TTC549 (cell line): ENCODE data around the gene DPEP2.
"Not testable (repeated sequence)": the region's sequence is repeated elsewhere in the genome, so short reads cannot be mapped to it uniquely, and the experiment has no call there.

Experiments used
- FAIRE-seq: peaks from 2 replicates; lab custom pipeline; 2012; peaks lifted over from hg19 to GRCh38; lab: Jason Lieb, UNC

DPEP2 gene, protein sequence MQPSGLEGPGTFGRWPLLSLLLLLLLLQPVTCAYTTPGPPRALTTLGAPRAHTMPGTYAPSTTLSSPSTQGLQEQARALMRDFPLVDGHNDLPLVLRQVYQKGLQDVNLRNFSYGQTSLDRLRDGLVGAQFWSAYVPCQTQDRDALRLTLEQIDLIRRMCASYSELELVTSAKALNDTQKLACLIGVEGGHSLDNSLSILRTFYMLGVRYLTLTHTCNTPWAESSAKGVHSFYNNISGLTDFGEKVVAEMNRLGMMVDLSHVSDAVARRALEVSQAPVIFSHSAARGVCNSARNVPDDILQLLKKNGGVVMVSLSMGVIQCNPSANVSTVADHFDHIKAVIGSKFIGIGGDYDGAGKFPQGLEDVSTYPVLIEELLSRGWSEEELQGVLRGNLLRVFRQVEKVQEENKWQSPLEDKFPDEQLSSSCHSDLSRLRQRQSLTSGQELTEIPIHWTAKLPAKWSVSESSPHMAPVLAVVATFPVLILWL

DNA sequence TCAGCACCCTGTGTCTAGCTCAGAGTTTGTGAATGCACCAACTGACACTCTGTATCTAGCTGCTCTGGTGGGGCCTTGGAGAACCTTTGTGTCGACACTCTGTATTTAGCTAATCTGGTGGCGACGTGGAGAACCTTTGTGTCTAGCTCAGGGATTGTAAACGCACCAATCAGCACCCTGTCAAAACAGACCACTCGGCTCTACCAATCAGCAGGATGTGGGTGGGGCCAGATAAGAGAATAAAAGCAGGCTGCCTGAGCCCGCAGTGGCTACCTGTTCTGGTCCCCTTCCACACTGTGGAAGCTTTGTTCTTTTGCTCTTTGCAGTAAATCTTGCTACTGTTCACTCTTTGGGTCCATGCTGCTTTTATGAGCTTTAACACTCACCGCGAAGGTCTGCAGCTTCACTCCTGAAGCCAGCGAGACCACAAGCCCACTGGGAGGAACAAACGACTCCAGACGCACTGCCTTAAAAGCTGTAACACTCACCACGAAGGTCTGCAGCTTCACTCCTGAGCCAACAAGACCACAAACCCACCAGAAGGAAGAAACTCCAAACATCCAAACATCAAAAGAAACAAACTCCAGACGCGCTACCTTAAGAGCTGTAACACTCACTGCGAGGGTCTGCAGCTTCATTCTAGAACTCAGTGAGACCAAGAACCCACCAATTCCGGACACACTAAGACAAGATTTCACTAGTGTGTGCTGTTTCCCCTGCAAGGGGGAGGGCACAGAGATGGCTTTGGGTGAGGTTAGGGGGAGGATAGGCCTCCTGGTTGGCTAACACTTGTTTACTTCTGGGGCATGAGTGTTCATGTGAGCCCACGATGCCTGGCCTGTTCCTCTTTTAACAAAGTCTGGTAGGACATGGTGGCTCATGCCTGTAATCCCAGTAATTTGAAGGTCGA is at the start of gene DPEP2:
TSS of gene DPEP2 (minus strand) at position 706 of the 910 bp plus-strand sequence. CDS start 6,272 bp downstream, outside the sequence.
- not testable (repeated sequence) for FAIRE-seq

DNA sequence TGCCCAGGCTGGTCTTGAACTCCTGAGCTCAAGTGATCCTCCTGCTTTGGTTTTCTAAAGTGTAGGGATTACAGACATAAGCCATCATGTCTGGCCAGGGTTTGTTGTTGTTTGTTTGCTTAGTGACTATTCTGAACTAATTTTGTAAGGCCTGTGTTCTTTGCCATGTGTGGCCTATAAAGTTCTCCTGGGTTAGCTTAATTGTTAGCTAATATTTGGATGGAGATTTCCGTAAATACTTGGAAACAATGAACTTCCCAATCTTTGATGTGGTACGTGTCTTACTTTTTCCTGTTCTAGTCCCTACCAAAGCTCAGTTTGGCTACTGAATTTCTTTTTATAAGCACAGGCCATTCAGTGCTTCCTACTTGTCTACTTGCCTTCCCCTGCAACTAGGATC is 48.7 kb upstream of the DPEP2 start:
- no peak for FAIRE-seq

DNA sequence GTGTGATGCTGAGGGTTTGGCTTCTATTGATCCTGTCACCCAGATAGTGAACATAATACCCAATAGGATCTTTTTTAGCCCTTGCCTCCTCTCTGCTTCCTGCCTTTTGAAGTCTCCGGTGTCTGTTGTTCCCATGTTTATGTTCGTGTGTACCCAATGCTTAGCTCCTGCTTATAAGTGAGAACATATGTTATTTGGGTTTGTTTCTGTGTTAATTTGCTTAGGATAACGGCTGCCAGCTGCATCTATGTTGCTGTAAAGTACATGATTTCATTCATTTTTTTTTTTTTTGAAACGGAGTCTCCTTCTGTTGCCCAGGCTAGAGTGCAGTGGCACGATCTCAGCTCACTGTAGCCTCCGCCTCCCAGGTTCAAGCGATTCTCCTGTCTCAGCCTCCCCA is 46.8 kb upstream of the DPEP2 start:
- no peak for FAIRE-seq

DNA sequence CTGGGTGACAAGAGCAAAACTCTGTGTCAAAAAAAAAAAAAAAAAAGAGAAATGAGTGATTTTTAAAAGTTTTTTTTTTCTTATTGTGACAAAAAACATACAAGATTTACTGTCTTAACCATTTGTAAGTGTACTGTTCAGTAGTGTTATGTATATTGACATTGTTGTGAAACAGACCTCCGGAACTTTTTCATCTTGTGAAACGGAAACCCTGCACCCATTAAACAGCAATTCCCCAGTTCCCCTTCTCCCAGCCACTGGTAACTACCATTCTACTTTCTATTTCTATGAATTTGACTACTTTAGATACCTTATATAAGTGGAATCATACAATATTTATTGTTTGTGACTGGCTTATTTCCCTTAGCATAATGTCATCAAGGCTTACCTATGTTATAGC is 42.5 kb upstream of the DPEP2 start:
- no peak for FAIRE-seq

DNA sequence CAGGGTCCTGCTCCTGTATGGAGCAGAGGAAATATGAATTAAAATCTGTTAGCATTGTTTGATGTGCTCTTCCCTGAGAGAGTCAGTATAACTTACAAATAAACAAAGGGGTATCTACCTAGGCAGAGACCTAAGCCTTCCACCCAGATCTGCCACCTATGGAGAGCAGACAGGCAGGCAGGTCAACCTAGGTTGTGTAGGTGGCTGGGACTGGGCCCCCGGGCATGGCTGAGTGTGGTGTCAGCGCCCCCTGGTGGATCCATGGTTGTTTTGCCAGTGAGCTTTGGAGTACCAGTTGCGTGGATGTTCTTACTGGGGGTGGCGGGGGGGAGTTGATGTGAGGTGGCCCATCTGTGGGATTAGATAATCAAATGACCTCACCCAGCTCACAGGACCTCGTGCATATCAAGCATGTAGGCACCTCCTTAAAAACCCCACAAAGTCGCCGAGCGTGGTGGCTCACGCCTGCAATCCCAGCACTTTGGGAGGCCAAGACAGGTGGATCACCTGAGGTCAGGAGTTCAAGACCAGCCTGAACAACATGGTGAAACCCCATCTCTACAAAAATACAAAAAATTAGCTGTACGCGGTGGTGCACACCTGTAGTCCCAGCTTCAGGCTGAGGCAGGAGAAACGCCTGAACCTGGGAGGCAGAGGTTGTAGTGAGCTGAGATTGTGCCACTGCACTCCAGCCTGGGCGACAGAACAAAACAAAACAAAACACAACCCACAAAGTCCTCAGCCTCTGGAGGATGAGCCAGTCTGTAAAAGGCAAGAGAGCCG is 41.4 kb upstream of the DPEP2 start:
- FAIRE-seq, result no peak

DNA sequence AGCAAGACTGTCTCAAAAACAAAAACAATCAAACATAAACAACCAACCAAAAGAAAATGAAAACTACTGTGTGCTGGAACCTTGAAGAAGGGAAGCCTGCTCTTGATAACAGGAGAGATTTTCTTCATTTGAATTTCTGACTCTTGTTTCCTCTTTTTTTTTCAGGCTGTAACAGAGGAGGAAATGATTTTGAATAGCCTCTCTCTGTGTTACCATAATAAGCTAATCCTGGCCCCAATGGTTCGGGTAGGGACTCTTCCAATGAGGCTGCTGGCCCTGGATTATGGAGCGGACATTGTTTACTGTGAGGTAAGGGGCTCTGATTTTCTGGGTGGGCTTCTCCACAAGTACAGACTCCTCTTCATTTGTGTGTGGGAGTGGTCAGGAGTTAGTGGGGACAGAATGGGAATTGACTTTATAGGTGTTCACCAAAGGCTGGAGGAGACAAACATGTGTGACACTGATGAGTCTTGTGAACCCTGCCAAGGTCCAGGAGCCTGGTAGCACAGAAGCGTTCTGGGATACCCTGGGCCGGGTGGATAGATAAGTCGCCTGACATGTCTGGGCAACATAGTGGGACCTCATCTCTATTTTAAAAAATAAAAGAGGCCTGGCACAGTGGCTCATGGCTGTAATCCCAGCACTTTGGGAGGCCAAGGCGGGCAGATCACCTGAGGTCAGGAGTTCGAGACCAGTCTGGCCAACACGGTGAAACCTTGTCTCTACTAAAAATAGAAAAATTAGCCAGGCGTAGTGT is 38.7 kb upstream of the DPEP2 start:
- FAIRE-seq, result no peak

DNA sequence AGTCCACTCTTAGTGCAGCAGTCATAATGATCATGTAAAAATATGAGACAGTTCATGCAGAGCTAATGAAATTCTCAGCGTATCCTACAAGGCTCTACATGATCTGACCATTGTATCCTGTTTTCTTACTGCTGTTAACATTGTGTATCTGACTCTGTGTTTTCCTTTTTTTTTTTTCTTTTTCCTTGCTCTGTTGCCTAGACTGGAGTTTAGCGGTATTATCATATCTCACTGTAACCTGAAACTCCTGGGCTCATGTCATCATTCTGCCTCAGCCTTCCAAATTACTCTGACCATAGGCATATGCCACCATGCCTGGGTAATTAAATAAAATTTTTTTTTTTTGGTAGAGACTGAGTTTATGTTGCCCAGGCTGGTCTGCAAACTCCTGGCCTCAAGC is 35.9 kb upstream of the DPEP2 start:
- FAIRE-seq, result no peak

DNA sequence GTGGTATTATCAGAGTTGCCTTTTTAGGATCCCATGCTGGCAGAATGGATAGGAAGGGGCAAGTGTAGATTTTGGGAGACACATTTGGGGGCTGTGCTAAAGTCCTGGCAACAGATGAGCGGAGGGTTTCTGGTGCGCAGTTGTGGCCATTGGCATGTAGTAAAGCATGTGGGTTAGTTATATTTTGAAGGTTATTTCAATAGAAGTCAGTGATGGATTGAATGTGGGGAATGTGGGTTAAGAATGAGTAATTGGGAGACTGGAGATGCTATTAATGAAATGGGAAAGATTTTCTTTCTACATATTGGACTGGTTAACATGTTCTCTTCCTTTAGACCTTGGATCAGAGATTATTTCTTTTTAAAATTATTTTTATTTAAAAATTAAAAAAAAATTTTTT is 33.8 kb upstream of the DPEP2 start:
- no peak for FAIRE-seq

DNA sequence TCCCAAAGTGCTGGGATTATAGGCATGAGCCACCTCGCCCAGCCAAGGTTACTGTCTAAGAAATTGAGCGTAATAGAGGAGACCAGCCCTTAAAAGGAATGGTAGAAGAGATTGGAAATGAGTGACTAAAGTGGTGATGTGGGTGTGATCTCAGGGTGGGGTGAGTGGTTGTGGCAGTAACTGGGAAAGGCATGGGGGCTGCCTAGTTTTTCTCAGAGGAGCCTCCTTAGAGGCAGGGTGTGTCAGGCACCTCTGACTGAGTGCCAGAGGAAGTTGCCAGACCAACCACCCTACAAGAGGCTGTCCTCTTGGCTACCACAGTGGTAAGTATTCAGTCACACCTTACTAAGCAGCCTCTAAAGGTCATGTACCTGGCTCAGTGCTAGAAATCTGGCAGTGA is 32.7 kb upstream of the DPEP2 start:
- no peak for FAIRE-seq

DNA sequence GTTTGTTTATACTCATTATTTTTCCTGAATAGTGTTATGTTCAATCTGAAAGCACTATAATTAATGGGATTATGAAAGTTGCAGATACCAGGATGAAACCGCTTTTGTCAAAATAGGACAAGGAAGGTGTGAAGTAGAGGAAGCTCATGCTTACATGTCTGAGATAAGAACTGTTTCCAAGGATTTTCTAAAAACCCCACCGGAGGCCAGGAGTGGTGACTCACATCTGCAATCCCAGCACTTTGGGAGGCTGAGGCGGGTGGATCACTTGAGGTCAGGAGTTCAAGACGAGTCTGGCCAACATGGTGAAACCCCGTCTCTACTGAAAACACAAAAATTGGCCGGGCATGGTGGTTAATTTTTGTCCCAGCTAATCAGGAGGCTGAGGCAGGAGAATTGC is 30.8 kb upstream of the DPEP2 start:
- not testable (repeated sequence) for FAIRE-seq

DNA sequence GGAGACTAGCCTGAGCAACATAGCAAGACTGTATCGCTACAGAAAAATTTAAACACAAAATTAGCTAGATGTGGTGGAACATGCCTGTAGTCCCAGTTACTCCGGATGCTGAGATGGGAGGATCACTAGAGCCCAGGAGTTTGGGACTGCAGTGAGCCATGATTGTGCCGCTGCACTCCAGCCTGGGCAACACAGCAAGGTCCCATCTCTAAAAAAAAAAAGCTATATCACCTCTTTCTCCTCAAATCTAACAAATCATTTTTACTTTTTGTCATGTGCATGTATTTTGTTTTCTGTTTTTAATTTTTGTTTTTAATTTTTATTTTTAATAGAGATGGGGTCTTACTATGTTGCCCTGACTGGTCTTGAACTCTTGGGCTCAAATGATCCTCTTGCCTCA is 29.7 kb upstream of the DPEP2 start:
- FAIRE-seq, result no peak

DNA sequence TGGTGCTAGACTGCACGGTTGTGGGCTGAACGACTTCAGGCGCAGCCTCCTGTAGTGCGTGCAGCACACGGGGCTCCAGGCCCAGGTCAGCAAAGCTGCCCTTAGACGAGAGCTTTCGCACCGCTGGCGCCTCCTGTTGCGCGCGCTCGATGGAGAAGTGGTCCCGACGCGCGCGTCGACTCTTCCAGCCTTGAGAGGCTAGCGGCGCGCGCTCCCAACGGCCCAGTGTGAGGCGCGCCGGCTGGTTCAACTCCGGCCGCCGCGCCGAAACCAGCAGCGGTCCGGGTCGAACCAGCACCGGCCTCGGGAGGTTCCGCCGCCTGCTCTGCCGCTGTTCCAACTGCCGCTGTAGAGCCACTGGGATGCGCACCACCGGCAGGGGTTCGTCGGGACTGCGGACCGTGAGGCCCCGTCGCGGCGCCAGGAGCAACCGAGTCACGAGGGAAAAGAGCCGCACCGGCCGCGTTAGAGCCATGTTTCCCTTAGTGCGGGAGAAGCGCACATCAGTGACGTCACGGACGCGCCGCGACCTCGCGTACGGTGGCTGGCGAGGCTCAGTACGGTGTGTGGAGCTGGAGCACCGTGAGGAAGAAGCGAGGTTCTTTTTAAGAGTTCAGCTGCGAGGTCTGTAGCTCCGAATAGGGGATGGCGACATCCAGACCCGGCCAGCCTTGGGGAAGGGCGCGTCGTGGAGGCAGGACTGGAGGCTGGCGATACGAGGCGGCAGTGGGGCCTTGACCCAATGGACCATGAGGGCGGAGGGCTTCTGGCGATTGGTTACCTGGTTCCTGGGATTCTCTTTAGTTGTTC is 23.6 kb upstream of the DPEP2 start, which contains the start of the genes DDX28 and DUS2:
TSS of gene DDX28 (minus strand) at position 505 of the 810 bp plus-strand sequence. CDS start at position 475, 30 bp downstream.
TSS of gene DUS2 (plus strand) at position 557 of the 810 bp plus-strand sequence. CDS start 14,740 bp downstream, outside the sequence.
- FAIRE-seq, result no peak

DNA sequence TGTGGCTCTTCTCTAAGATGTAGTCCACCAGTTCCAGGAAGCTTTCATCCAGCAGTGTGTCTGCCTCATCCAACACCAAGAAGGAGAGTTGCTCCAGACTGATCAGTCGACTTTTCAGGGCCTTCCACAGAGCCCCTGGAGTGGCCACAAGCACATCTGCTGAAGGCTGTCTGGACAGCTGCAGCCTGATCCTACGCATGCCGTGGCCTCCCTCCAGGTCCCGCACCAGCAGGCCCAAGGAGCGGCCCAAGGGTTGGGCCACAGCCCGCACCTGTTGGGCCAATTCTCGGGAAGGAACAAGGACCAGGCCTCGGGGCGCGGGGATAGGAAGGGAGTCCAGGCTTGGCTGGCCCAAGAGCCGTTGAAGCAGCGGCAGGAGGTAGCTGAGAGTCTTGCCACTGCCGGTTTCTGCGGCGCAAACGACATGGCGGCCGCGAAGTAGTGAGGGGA is 23.0 kb upstream of the DPEP2 start:
- no peak for FAIRE-seq

DNA sequence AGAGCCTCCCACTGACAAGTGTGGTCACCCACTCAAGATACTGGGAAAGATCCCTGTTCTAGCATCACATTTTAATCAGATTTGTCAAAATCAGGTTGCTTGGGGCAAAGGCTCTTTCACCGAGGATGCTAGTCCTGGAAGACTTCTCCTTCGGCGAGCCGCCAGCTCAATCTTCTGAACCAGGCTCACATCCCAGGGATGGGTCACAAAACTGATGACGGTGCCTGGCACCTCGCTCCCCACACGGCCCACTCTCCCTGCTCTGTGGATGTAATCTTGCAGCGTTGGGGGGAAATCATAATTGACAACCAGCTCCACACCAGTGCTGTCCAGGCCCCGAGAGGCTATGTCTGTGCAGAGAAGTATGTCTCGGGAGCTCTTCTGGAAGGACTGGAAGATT is 22.2 kb upstream of the DPEP2 start:
- no peak for FAIRE-seq

DNA sequence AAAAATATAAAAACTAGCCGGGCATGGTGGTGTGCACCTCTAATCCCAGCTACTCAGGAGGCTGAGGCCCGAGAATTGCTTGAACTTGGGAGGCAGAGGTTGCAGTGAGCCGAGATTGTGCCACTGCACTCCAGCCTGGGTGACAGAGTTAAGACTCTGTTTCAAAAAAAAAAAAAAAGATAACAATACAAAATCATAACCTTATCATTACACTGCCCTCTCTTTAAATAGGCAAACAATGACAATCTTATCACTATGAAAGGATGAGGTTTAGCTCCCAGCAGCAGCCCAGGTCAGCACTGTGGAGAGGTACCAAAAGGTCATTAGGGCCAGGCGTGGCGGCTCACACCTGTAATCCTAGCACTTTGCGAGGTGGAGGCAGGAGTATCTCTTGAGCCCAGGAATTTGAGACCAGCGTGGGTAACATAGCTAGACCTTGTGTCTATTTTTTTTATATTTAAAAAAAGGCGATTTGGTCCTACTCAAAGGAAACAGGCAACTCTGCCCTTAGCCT is 19.9 kb upstream of the DPEP2 start:
- no peak for FAIRE-seq

DNA sequence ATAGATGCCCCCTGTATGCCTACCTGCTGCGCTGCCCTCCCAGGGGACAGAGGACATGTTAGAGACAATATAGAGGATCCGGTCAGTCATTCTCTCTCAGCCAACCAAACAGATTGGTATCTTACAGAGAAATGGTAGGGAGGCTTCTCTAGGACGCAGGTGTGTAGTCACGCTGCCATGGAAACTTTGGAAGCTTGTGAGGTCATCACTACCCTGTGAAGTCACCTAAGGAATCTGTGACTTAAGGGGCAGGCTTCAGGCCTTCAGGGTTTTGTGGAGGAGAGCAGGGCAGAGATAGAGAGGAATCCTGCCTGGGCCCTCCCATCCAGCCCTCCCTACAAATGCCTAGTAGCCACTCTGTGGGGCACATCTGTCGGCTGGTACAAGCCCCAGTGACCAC is 16.4 kb upstream of the DPEP2 start, which contains the start of gene DPEP2NB:
TSS of gene DPEP2NB (minus strand) at position 231 of the 400 bp plus-strand sequence. CDS start at position 90, 141 bp downstream.
- FAIRE-seq, result no peak

DNA sequence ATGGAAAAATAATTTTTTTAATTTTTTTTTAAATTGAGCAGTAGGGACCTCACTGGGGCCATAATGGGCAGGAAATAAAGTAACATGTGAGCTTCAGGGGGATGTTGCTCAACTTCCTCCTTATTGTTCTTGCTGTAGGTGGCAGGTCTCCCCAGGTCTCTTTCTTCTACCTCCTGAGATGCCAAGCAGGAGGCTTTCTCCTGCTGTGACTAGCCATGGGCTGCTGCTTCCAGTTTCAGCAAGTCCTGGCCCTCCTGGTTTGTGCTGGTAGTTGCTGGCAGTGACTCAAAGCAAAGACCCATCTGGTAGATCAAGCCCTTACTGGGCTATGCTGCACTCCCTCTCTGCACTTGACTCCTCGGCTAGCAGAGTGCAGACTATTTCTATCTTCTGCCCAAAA is 14.2 kb upstream of the DPEP2 start:
- no peak for FAIRE-seq

DNA sequence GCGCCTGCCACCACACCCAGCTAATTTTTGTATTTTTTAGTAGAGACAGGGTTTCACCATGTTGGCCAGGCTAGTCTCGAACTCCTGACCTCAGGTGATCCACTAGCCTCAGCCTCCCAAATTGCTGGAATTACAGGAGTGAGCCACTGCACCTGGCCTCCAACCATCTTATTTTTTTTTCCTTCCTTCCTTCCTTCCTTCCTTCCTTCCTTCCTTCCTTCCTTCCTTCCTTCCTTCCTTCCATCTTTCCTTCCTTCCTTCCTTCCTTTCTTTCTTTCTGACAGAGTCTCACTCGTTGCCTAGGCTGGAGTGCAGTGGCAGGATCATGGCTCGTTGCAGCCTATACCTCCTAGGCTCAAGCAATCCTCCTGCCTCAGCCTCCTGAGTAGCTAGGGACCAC is 10.6 kb upstream of the DPEP2 start:
- FAIRE-seq, result not testable (repeated sequence)

DNA sequence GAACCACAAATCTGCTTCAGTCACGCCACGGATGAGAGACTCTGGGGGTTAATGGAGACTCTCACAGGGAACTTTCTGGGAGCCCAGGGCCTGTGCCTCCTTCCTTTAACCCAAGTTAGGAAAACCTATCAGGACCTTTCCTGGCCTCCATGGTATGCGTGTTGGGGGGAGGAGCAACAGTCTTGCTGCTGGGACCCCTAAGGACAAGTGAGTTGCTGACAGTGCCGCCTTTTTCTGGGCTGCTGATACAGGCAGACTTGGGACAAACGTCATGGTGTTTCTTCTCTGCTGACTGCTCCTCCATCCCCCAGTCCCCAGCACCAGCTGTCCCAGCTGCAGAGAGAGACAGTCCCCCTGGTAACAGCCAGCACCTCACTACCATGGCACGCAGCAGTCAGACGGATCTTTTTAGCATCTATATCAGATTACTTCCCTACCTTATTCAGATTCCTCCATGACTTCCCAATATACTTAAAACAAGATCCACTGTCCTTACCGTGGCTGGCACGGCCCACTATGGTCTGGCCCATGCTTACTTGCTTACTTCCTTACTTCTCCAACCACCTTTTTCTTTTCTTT is 10.0 kb upstream of the DPEP2 start:
- FAIRE-seq, result no peak
